GM04504 (cell line): ENCODE measurements around the gene PLD1.

Source experiments
- DNase-seq: peaks from one replicate; pipeline ENCODE4 v3.0.0-alpha.2; 2012; ENCODE audit warnings: low read depth

The PLD1 gene

GRCh38 chr3:171557173-171557572 lies 253.1 kb downstream of the PLD1 start:
- no peak for DNase-seq

GRCh38 chr3:171556574-171557145 lies 253.6 kb downstream of the PLD1 start:
- no peak for DNase-seq

GRCh38 chr3:171556148-171556547 lies 254.1 kb downstream of the PLD1 start:
- no peak for DNase-seq

GRCh38 chr3:171553086-171553485 lies 257.2 kb downstream of the PLD1 start:
- no peak for DNase-seq

GRCh38 chr3:171552531-171552930 lies 257.8 kb downstream of the PLD1 start:
- DNase-seq: no peak

- no peak for DNase-seq
These were observed 259.0 kb downstream of the PLD1 start for GRCh38 chr3:171551296-171551695.
